ENCODE data around the gene OSBP2. TPM values are rescaled to one million over a fixed set of nuclear protein-coding genes. Genes with fewer than 3 reads are reported as not detected.
"Not testable (repeated sequence)": the region's sequence is repeated elsewhere in the genome, so short reads cannot be mapped to it uniquely, and the experiment has no call there.

Gene OSBP2
- polyA plus RNA-seq, 1 donor: 77.2 TPM

DNA sequence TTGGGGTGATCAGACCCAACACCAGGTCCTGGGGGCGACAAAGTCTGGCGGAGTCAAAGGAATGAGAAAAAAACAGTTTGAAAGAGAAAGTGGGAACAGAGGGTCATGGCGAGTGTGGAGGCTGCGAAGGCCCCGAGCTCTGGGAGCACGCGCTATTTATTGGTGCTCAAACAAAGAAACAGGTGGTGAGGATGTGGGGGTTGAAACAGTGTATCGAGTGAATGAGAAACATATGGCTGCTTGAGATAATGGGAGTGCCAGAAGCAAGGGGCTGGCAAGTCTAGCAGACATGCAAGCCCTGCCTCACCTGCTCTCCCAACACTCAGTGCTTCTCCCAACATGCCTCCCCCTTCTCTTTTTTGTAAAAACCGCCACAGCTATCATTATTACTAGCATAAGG, 19.2 kb upstream of the OSBP2 start:
- Histone ChIP-seq H3K9me3 (ENCODE audit: control insufficient read depth, low read depth, low read length) (no peaks in the 10 kb centered on the region), H3K36me3 (ENCODE audit: control insufficient read depth, insufficient read depth, low read length) (no peaks in the 10 kb centered on the region), H3K27me3 (ENCODE audit: control insufficient read depth, insufficient read depth, low read length) (no peaks in the 10 kb centered on the region), H3K4me3 (ENCODE audit: low read length) (no peak overlapping the region), H3K4me1 (ENCODE audit: control insufficient read depth, insufficient read depth, low read length) (no peaks in the 10 kb centered on the region), H3K27ac (ENCODE audit: low read length) (no peak overlapping the region)
- DNase-seq: peak in 1 of 2 donors; percentile 41
- no CpG with 5 or more reads among the region's 9 CpGs for WGBS (ENCODE audit: insufficient coverage, low lambda C conversion rate)

DNA sequence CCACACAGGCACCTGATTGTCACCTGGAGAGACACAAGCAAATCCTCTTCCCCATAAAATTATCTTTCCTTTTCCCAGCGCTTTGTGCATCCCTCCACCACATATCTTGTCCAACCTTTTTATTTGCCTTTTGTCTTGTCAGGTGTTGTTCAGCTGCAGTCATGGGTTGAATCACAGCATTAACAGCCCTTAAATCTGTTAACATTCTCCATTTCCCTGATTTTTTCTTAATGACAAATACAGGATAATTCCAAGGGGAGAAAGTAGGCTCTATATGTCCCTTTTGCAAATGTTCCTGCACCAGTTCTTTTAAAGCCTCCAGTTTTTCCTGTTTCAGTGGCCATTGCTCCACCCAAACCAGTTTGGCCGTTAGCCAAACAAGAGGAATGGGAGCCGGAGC, 18.1 kb upstream of the OSBP2 start:
- H3K36me3 ChIP-seq (ENCODE audit: control insufficient read depth, insufficient read depth, low read length); H3K27me3 ChIP-seq (ENCODE audit: control insufficient read depth, insufficient read depth, low read length); H3K4me3 ChIP-seq (ENCODE audit: low read length); H3K27ac ChIP-seq (ENCODE audit: low read length); DNase-seq; H3K4me1 ChIP-seq (ENCODE audit: control insufficient read depth, insufficient read depth, low read length); H3K9me3 ChIP-seq (ENCODE audit: control insufficient read depth, low read depth, low read length): not testable (repeated sequence)
- 100% methylated on average over 1 of the region's 3 CpGs for WGBS (ENCODE audit: insufficient coverage, low lambda C conversion rate)

DNA sequence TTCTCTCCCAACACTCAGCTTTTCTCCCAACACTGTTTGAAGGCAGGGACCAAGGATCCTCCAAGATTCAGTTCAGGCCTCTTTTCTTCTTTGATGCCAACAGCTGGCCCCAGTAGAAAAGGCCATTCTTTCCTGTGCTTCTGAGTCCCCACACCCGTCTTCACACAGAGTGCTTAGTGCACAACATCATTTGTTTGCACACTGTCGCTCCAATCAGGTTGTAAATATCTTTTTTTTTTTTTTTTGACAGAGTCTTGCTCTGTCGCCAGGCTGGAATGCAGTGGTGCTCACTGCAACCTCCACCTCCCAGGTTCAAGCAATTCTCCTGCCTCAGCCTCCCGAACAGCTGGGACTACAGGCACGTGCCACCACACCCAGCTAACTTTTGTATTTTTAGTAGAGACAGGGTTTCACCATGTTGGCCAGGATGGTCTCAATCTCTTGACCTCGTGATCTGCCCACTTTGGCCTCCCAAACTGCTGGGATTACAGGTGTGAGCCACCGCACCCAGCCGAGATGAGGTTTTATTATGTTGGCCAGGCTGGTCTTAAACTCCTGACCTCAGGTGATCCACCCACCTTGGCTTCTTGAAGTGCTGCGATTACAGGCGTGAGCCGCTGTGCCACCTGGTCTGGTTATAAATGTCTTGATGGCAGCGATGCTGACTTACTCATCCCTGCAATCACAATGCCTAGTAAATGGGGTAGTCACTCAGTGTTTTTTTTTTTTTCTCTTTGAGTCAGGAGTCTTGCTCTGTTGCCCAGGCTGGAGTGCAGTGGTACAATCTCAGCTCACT, 14.6 kb upstream of the OSBP2 start:
- not testable (repeated sequence) for H3K4me3 ChIP-seq (ENCODE audit: low read length); H3K36me3 ChIP-seq (ENCODE audit: control insufficient read depth, insufficient read depth, low read length); H3K27ac ChIP-seq (ENCODE audit: low read length); H3K4me1 ChIP-seq (ENCODE audit: control insufficient read depth, insufficient read depth, low read length); H3K27me3 ChIP-seq (ENCODE audit: control insufficient read depth, insufficient read depth, low read length); DNase-seq; H3K9me3 ChIP-seq (ENCODE audit: control insufficient read depth, low read depth, low read length)
- WGBS (ENCODE audit: insufficient coverage, low lambda C conversion rate): 25% methylated on average over 1 of the region's 12 CpGs

DNA sequence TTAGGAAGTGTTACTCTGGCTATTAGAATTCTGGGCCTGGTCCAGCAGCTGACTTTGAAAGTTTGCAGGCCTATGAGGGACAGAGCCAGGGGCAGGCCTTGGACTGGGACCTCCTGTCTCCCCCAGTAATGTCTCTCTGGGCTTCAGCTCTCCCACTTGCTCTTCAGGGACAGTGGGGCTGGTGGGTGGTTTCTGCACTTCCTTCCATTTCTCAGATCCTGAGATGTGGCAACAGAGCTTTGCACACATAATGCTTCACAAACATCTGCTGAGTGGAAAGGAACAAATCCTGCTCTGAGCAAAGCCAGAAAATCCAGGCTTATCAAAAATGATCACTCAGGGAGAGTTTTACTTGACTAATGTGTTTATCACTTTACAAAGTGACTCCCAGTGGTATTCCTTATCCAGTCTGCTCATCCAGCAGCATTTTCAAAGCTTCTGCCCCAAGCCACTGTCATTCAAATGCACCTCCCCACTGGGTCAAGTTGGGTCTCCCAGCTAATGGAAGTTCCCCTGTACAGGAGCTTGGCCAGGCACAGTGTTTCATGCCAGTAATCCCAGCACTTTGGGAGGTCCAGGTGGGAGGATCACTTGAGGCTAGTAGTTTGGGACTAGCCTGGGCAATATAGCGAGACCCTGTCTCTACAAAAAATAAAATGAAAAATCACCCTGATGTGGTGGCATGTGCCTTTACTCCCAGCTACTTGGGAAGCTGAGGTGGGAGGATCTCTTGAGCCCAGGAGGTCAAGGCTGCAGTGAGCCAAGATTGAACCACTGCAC, 13.5 kb upstream of the OSBP2 start:
- Histone ChIP-seq H3K4me3 (ENCODE audit: low read length) (no peak overlapping the region), H3K27me3 (ENCODE audit: control insufficient read depth, insufficient read depth, low read length) (no peaks in the 10 kb centered on the region), H3K36me3 (ENCODE audit: control insufficient read depth, insufficient read depth, low read length) (no peaks in the 10 kb centered on the region), H3K9me3 (ENCODE audit: control insufficient read depth, low read depth, low read length) (no peaks in the 10 kb centered on the region), H3K4me1 (ENCODE audit: control insufficient read depth, insufficient read depth, low read length) (no peaks in the 10 kb centered on the region), H3K27ac (ENCODE audit: low read length) (no peak overlapping the region)
- no CpG with 5 or more reads among the region's 1 CpG for WGBS (ENCODE audit: insufficient coverage, low lambda C conversion rate)
- DNase-seq: no peak

- DNase-seq: no peak
- no peaks in the 10 kb centered on the region for H3K27me3 ChIP-seq (ENCODE audit: control insufficient read depth, insufficient read depth, low read length)
- WGBS (ENCODE audit: insufficient coverage, low lambda C conversion rate): no CpG with 5 or more reads among the region's 2 CpGs
- H3K4me1 ChIP-seq (ENCODE audit: control insufficient read depth, insufficient read depth, low read length): no peaks in the 10 kb centered on the region
- no peaks in the 10 kb centered on the region for H3K36me3 ChIP-seq (ENCODE audit: control insufficient read depth, insufficient read depth, low read length)
- no peaks in the 10 kb centered on the region for H3K9me3 ChIP-seq (ENCODE audit: control insufficient read depth, low read depth, low read length)
- no peak overlapping the region for H3K4me3 ChIP-seq (ENCODE audit: low read length)
- H3K27ac ChIP-seq (ENCODE audit: low read length): no peak overlapping the region
Observed at GRCh38 chr22:30681831-30682230, 12.8 kb upstream of the OSBP2 start.

DNA sequence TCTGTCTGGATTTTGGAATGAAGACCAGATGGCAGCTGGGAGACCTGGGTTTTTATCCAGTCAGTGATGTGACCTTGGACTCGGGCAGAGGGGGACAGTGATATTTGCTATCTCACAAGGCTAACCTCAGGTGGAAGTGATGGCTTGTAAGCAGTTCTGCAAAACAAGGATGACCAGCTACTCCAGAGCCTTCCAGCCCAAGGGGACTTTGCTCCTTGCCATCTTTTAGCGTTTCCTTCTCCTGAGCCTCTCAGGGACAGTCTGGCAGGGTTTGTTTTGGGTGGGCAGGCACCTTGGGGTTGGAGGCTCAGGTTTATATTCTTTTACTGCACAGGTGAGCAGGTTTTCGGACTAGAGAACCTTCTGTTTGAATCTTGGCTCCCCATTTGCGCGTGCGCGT, 9.5 kb upstream of the OSBP2 start:
- Histone ChIP-seq H3K4me3 (ENCODE audit: low read length) (no peak overlapping the region), H3K27me3 (ENCODE audit: control insufficient read depth, insufficient read depth, low read length) (no peaks in the 10 kb centered on the region), H3K36me3 (ENCODE audit: control insufficient read depth, insufficient read depth, low read length) (no peaks in the 10 kb centered on the region), H3K9me3 (ENCODE audit: control insufficient read depth, low read depth, low read length) (no peaks in the 10 kb centered on the region), H3K27ac (ENCODE audit: low read length) (no peak overlapping the region), H3K4me1 (ENCODE audit: control insufficient read depth, insufficient read depth, low read length) (no peaks in the 10 kb centered on the region)
- no CpG with 5 or more reads among the region's 7 CpGs for WGBS (ENCODE audit: insufficient coverage, low lambda C conversion rate)
- peak in 1 of 2 donors; percentile 24 for DNase-seq

- 80% methylated on average over 2 of the region's 4 CpGs for WGBS (ENCODE audit: insufficient coverage, low lambda C conversion rate)
- Histone ChIP-seq H3K36me3 (ENCODE audit: control insufficient read depth, insufficient read depth, low read length) (no peaks in the 10 kb centered on the region), H3K27ac (ENCODE audit: low read length) (no peak overlapping the region), H3K27me3 (ENCODE audit: control insufficient read depth, insufficient read depth, low read length) (no peaks in the 10 kb centered on the region), H3K9me3 (ENCODE audit: control insufficient read depth, low read depth, low read length) (no peaks in the 10 kb centered on the region), H3K4me3 (ENCODE audit: low read length) (no peak overlapping the region), H3K4me1 (ENCODE audit: control insufficient read depth, insufficient read depth, low read length) (no peaks in the 10 kb centered on the region)
- peak in 1 of 2 donors; percentile 25 for DNase-seq
Observed at GRCh38 chr22:30687358-30687757, 7.3 kb upstream of the OSBP2 start.

- WGBS (ENCODE audit: insufficient coverage, low lambda C conversion rate): no CpG with 5 or more reads among the region's 1 CpG
- H3K9me3 ChIP-seq (ENCODE audit: control insufficient read depth, low read depth, low read length): no peaks in the 10 kb centered on the region
- H3K4me1 ChIP-seq (ENCODE audit: control insufficient read depth, insufficient read depth, low read length): no peaks in the 10 kb centered on the region
Observed at GRCh38 chr22:30689622-30690021, 5.1 kb upstream of the OSBP2 start.

GRCh38 chr22:30691204-30691603, 3.5 kb upstream of the OSBP2 start:
- Histone ChIP-seq H3K4me3 (ENCODE audit: low read length) (no peak overlapping the region), H3K36me3 (ENCODE audit: control insufficient read depth, insufficient read depth, low read length) (no peaks in the 10 kb centered on the region), H3K4me1 (ENCODE audit: control insufficient read depth, insufficient read depth, low read length) (peaks cover 5% of the 10 kb centered on the region), H3K27ac (ENCODE audit: low read length) (no peak overlapping the region), H3K27me3 (ENCODE audit: control insufficient read depth, insufficient read depth, low read length) (peaks cover 10% of the 10 kb centered on the region), H3K9me3 (ENCODE audit: control insufficient read depth, low read depth, low read length) (no peaks in the 10 kb centered on the region)
- DNase-seq: no peak
- 80% methylated on average over 1 of the region's 1 CpG for WGBS (ENCODE audit: insufficient coverage, low lambda C conversion rate)

More at GRCh38 chr22:30689622-30690021, 5.1 kb upstream of the OSBP2 start:
- no peak overlapping the region for H3K27ac ChIP-seq (ENCODE audit: low read length)
- peaks cover 3% of the 10 kb centered on the region for H3K27me3 ChIP-seq (ENCODE audit: control insufficient read depth, insufficient read depth, low read length)
- no peak for DNase-seq
- H3K4me3 ChIP-seq (ENCODE audit: low read length): no peak overlapping the region
- H3K36me3 ChIP-seq (ENCODE audit: control insufficient read depth, insufficient read depth, low read length): no peaks in the 10 kb centered on the region

GRCh38 chr22:30694171-30694639, 469 bp upstream of the OSBP2 start:
- DNase-seq: peak; percentile 45 to 79
- Histone ChIP-seq H3K9me3 (ENCODE audit: control insufficient read depth, low read depth, low read length) (no peaks in the 10 kb centered on the region), H3K27ac (ENCODE audit: low read length) (peak overlapping the region; percentile 83), H3K4me3 (ENCODE audit: low read length) (peak overlapping the region; percentile 86), H3K4me1 (ENCODE audit: control insufficient read depth, insufficient read depth, low read length) (peaks cover 5% of the 10 kb centered on the region), H3K27me3 (ENCODE audit: control insufficient read depth, insufficient read depth, low read length) (peaks cover 10% of the 10 kb centered on the region), H3K36me3 (ENCODE audit: control insufficient read depth, insufficient read depth, low read length) (no peaks in the 10 kb centered on the region)
- no CpG with 5 or more reads among the region's 38 CpGs for WGBS (ENCODE audit: insufficient coverage, low lambda C conversion rate)

All from large intestine (tissue), 3 donors.